Raji (cell line): Measurements from ENCODE around the gene MEX3B.

Experiments
- POLR2A ChIP-seq: IDR thresholded peaks from 2 replicates; pipeline ENCODE4 v1.6.1; 2011; ENCODE audit warnings: low read depth, low read length, control low read depth; ENCODE audit not compliant: insufficient read depth

The MEX3B gene

GRCh38 chr15:82045892-82046665 lies at the start of gene MEX3B:
Gene MEX3B (minus strand): TSS chr15:82046018. CDS start chr15:82045705, 313 bp downstream.
- TF ChIP-seq POLR2A, result no peak

GRCh38 chr15:82093774-82094211 lies 48.0 kb upstream of the MEX3B start:
- no peak for TF ChIP-seq POLR2A

- no peak for TF ChIP-seq POLR2A
Observed at GRCh38 chr15:82093325-82093724, 47.5 kb upstream of the MEX3B start.

DNA sequence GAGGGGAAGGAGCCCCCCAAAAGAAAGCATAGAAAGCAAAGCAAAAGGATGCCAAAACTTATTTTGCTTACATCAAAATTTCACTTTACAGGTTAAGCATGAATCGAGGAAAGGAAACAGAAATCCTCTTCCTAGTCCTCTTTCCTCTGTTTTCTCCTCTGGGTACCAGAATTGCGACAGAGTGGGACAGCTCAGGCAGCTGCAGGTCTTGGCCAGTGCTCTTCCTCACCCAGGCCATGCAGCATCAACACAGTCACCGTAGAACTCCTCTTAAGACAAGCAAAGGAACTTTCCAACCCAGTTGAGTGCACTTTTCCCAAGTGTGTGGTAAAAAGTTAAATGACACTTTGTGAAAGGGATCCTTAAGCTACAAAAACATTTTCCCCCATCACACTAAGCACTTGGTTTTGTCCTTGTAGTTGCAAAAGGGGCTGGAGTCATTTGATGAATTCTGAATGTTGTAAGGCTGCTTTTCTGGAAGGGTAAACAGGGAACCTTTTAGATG lies 45.9 kb upstream of the MEX3B start:
- no peak for TF ChIP-seq POLR2A

- TF ChIP-seq POLR2A, result no peak
Observed at GRCh38 chr15:82086243-82086995, 40.6 kb upstream of the MEX3B start.

DNA sequence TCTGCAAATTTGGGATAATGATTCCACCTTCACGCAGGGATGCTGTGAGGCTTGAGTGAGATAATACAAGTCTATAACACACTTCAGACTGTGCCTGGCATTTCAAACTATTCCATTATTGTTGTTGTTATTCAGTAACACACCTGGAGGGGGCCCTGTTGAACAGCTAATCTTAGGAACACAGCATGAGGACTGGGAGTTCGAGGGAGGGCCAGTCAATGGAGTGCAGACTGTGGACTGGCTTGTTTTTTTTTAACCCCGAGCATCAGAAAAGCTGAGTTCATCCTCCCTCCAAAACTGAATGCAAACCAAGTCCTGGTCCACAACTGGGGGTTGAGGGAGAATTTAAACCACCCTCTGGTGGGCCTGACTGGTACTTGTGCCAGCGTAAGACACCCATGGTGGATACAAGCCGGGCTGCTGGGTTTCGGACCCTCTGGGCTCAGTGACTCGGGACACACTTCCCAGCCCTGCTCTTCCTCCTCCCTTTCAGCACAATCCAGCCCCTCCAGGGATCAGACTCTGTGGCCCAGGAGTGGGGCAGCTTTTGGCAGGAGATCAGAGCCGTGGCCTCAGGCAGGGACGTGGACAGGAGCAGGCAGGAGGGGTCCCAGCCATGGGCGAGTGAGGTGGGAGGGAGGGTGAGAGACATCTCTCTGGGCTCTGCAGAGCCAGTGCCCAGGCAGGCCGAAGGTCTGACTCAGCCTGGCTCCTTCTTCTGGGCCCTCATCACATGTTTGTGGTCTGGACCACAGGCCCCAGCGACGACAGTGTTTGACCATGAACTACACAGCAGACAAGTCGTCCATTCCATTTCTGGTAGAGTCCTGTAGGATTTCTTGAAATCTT lies 36.3 kb upstream of the MEX3B start:
- no peak for TF ChIP-seq POLR2A

DNA sequence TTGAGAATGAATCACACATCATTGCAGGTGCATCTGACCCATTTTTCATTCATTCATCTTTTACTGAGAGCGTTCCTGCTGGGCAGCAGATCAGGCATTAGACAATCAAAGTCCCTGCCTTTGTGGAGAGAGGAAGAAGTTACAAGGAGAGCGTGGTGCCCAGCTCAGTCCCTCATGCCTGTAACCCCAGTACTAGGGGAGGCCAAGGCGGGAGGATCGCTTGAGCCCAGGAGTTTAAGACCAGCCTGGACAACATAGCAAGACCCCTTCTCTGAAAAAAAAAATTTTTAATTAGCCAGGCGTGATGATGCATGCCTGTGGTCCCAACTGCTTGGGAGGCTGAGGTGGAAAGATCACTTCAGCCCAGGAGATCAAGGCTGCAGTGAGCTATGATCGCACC lies 35.0 kb upstream of the MEX3B start:
- no peak for TF ChIP-seq POLR2A

- TF ChIP-seq POLR2A, result no peak
Observed at GRCh38 chr15:82079736-82080135, 33.9 kb upstream of the MEX3B start.

- TF ChIP-seq POLR2A, result no peak
Observed at GRCh38 chr15:82074610-82075009, 28.8 kb upstream of the MEX3B start.

DNA sequence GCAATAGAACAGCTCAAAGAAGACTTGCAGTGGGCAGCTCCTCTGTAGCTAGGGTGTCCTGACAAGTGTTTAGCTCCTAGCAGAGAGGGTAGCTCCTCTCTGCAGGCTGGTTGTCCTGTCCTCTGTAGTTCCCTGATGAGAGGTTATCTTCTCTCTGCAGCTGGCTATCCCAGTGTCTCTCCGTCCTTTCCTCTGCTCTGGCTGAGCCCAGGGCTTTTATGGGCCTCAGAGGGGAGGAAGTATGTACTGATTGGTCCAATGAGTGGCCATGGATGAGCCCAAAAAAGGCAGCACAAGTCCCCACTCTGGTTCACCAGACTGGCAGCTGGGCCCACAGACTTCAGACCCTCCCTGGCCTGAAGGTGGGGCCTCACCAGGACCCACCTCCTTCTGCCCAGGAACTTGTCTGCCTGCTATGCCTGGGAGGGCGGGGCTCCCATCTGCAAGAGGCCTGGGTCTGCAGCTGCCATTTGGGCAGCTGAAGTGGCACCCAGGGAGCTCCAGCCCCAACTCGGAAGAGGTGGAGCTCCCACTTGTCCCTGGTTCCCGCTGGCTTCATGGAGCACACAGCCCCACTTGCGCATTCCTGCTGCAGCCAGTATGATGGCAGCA lies 27.2 kb upstream of the MEX3B start:
- TF ChIP-seq POLR2A, result no peak

DNA sequence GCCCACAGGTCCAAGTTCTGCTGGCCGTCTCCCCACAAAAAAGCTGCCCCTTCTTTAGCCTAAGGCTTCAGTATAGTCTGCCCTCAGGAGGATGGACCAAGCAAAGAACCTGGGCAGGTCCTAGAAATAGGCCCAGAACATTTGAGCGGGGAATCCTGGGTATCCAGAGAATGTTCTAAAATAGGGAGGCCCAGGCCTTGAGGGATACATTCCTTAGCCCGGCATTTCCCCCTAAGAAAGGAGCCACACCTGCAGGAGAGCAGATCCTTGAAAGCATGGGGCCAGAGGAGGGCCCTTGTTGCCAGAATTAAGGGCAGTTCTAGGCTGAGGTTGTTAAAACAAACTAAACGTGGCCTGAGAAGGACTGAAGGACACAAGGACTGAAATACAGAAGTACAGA lies 20.6 kb upstream of the MEX3B start:
- TF ChIP-seq POLR2A, result no peak

- no peak for TF ChIP-seq POLR2A
Observed at GRCh38 chr15:82064824-82065223, 19.0 kb upstream of the MEX3B start.

GRCh38 chr15:82062479-82063454 lies 16.9 kb upstream of the MEX3B start:
- TF ChIP-seq POLR2A, result no peak

GRCh38 chr15:82060817-82061216 lies 15.0 kb upstream of the MEX3B start:
- no peak for TF ChIP-seq POLR2A
